Measurements from ENCODE around the gene MYBPHL.

The MYBPHL gene

GRCh38 chr1:109251277-109252166 lies 55.3 kb downstream of the MYBPHL start:
- no peak for DNase-seq (ENCODE audit: low read depth)

DNA sequence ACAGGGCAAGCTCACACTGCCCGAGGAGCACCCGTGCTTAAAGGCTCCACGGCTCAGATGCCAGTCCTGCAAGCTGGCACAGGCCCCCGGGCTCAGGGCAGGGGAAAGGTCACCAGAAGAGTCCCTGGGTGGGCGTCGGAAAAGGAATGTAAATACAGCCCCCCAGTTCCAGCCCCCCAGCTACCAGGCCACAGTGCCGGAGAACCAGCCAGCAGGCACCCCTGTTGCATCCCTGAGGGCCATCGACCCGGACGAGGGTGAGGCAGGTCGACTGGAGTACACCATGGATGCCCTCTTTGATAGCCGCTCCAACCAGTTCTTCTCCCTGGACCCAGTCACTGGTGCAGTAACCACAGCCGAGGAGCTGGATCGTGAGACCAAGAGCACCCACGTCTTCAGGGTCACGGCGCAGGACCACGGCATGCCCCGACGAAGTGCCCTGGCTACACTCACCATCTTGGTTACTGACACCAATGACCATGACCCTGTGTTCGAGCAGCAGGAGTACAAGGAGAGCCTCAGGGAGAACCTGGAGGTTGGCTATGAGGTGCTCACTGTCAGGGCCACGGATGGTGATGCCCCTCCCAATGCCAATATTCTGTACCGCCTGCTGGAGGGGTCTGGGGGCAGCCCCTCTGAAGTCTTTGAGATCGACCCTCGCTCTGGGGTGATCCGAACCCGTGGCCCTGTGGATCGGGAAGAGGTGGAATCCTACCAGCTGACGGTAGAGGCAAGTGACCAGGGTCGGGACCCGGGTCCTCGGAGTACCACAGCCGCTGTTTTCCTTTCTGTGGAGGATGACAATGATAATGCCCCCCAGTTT lies 56.1 kb downstream of the MYBPHL start:
- no peak for DNase-seq (ENCODE audit: low read depth)

GRCh38 chr1:109249654-109250401 lies 57.0 kb downstream of the MYBPHL start:
- no peak for DNase-seq (ENCODE audit: low read depth)

DNA sequence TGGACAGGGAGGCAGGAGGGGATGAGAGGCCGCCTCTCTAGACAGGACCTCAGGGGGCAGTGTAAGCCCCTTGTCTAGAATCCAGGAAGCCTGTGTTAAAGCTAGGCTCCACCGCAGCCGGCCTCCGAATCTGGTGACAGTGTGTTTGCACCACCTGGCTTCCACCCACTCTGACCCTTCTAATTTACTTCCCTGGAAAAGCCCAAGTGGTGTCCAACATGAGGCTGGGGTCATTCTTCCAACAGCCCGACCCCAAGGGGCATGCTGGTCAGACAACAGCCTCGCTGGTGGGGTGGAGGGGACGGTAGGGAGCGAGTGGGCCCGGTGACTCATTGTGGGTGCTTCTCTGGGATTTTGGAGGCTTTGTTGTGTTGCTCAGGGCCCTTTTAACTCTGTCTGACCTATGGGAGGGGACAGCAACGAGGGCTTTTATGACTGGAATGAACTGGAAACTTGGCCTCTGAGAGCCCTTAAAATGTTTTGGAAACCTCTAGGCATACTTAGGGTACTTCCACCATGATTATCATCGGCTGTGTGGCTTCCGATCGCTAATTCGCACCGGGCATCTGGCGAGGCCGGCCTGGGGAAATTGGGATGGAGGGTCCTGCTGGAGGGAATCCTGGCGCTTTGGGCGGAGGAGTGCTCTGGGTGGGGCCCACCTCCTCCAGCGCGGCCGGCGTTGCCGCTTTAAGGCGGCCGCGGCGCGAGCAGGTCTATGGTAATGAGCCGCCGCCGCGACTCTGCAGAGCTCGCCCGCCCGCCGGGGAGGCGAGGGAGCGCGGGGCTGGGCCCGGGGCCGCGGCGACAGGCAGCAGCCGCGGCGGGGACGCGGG lies 57.8 kb downstream of the MYBPHL start, which contains the start of gene CELSR2:
CELSR2 (plus strand) TSS at position 743 of the 833 bp plus-strand sequence. CDS start 541 bp downstream, outside the sequence.
- peak; percentile 36 for DNase-seq (ENCODE audit: low read depth)

- no peak for DNase-seq (ENCODE audit: low read depth)
These were observed 58.4 kb downstream of the MYBPHL start for GRCh38 chr1:109248444-109248796.

- no peak for DNase-seq (ENCODE audit: low read depth)
These were observed 59.1 kb downstream of the MYBPHL start for GRCh38 chr1:109247401-109248365.

- no peak for DNase-seq (ENCODE audit: low read depth)
These were observed 60.7 kb downstream of the MYBPHL start for GRCh38 chr1:109246141-109246551.

GRCh38 chr1:109243860-109244552 lies 62.8 kb downstream of the MYBPHL start:
- no peak for DNase-seq (ENCODE audit: low read depth)

DNA sequence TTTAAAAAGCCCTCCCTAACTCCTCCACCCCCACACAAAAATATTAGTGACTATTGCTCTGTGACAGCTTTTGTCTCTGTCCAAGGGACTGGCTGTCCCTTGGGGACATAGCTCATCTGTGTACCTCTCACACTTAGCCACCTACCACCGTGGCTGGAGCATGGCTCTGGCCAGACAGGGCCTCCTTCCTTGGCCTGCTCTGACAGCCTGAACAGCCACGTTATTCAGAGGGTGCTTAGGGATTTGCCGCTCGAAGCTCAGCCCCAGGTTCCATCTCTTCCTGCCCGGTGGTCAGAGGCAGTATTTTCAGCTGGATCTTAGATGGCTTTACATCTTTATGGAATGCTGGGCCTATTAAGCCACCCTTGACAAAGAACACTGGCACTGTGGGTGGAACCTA lies 63.6 kb downstream of the MYBPHL start:
- DNase-seq (ENCODE audit: low read depth): no peak

DNA sequence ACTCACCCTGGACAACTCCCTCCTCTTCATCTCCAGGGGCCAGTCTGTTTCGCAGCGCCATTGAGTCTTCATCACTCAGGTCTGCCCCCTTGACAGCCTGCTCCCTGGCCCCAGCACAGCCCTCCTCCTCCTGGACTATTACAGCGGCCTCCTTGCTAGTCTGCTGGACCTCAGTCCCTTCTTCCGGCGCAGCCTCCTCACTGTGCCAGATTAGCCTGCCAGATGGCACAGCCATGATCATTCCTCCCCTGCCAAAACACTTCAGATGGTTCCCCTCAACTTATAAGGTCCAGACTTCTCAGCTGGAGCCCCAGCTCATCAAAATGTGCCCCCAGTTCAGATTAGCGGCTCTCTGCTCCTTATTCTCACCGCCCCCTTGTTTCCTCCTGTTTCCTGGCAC lies 64.4 kb downstream of the MYBPHL start:
- DNase-seq (ENCODE audit: low read depth): no peak
